Measurements from ENCODE around the gene GOPC. TPM values are rescaled to one million over a fixed set of nuclear protein-coding genes. Genes with fewer than 3 reads are reported as not detected.

GOPC gene
- total RNA-seq, 1 experiment from 2014 or later: 54.2 TPM

DNA sequence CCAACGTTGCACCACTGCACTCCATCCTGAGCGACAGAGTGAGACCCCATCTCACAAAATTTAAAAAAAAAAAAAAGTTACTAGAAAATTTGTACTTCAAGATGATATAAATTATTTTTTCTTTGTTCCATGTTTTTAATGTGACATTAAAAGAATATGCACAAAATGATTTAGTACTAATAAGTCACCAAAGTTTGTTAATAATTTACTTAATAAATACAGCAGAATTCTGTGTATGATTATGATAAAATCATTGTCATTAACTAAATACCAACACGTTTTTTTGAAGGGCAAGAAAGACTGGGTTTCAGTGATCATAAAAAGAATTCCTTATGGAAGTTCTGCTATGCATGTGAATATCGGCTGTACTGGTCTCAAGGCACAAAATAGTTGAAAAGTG, 28.1 kb downstream of the GOPC start:
- no peaks in the 10 kb centered on the region for H3K4me1 ChIP-seq (replicated peaks)
- no peaks in the 10 kb centered on the region for H3K27me3 ChIP-seq (replicated peaks)
- H3K4me3 ChIP-seq: no peak overlapping the region
- DNase-seq (ENCODE audit: low read depth in 1 of 2, low spot score in 2 of 2): no peak
- H3K9me3 ChIP-seq (replicated peaks): no peaks in the 10 kb centered on the region
- peaks cover 64% of the 10 kb centered on the region for H3K36me3 ChIP-seq
- no peak overlapping the region for H3K27ac ChIP-seq

DNA sequence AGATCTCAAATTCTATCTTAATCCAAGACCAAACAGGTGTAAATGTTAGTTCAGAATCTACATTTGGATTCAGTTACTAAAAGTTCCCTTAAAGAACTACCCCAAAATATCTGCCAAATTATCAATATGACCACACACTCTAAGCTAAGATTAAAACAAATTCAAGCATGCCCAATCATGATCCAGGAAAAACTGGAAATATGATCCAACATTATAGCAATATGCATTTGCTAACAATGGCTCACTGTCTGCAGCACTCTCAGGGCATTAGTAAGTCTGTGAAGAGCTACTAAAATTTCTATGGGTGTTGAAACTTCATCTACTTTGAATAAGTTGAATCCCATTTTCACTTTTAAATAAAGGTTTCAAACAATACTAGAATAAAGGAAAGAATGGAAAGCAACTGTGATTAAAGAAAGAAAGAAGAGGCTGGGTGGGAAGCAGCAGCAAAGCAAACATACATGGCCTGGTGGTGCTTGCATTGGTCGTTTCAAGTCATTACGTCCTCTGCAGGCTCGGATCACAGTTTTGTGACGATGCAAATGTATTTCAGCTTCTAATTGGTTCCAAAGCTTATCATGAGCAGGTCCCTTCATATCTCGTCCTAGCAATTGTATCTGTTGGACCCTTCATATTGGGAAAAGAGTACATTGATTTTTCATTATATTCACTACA, 29.2 kb downstream of the GOPC start:
- Histone ChIP-seq H3K4me3 (no peak overlapping the region), H3K36me3 (peaks cover 73% of the 10 kb centered on the region), H3K9me3 (replicated peaks) (no peaks in the 10 kb centered on the region), H3K27me3 (replicated peaks) (no peaks in the 10 kb centered on the region), H3K4me1 (replicated peaks) (no peaks in the 10 kb centered on the region), H3K27ac (no peak overlapping the region)
- DNase-seq (ENCODE audit: low read depth in 1 of 2, low spot score in 2 of 2): no peak

GRCh38 chr6:117568831-117569410, 33.4 kb downstream of the GOPC start:
- Histone ChIP-seq H3K27ac (no peak overlapping the region), H3K9me3 (replicated peaks) (no peaks in the 10 kb centered on the region), H3K27me3 (replicated peaks) (no peaks in the 10 kb centered on the region), H3K36me3 (peaks cover 77% of the 10 kb centered on the region), H3K4me3 (no peak overlapping the region), H3K4me1 (replicated peaks) (no peaks in the 10 kb centered on the region)
- DNase-seq (ENCODE audit: low read depth in 1 of 2, low spot score in 2 of 2): no peak

GRCh38 chr6:117568247-117568646, 34.1 kb downstream of the GOPC start:
- Histone ChIP-seq H3K36me3 (peaks cover 77% of the 10 kb centered on the region), H3K27ac (no peak overlapping the region), H3K27me3 (replicated peaks) (no peaks in the 10 kb centered on the region), H3K4me1 (replicated peaks) (no peaks in the 10 kb centered on the region), H3K4me3 (no peak overlapping the region), H3K9me3 (replicated peaks) (no peaks in the 10 kb centered on the region)
- DNase-seq (ENCODE audit: low read depth in 1 of 2, low spot score in 2 of 2): no peak

DNA sequence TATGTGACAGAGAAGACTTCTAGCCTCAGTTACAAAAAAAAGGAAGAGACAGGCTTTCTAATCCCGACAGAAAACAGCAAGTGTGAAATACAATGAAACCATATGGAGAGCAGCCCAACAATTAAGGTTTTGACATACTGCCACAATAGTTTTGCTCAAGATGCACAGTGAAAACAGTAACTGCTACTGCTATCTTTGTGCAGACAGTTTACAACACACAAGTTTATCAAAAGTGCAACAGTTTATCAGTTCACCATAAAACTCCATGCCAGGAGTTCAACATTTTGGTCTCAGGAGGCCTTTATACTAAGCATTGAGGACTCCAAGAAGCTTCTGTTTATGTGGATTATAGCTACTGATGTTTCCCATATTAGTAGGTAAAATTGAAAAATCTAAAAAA, 37.6 kb downstream of the GOPC start:
- Histone ChIP-seq H3K36me3 (peaks cover 76% of the 10 kb centered on the region), H3K9me3 (replicated peaks) (no peaks in the 10 kb centered on the region), H3K27me3 (replicated peaks) (no peaks in the 10 kb centered on the region), H3K27ac (no peak overlapping the region), H3K4me3 (no peak overlapping the region), H3K4me1 (replicated peaks) (peaks cover 7% of the 10 kb centered on the region; the same call in 1 of the 2 replicates)
- no peak for DNase-seq (ENCODE audit: low read depth in 1 of 2, low spot score in 2 of 2)

DNA sequence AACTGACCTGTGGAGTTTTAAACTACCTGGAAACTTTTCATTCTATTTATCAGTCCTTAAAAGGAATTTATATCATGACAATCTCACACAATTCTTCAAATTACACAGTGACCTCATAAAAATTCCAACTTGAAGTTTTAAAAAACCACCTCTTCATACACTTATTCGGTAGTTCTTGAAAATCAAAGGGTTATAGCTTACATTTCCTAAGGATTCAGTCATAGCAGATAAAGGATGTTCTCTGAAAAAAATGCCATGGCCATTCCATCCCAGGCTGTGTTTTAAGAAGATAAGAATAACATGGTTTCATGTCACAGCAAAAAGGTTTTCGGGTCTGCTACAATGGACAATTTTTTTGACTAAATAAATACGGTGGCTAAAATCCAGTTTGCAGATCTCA, 41.2 kb downstream of the GOPC start:
- peak in 1 of 2 experiments; percentile 26 for DNase-seq (ENCODE audit: low read depth in 1 of 2, low spot score in 2 of 2)
- Histone ChIP-seq H3K4me3 (no peak overlapping the region), H3K27ac (no peak overlapping the region; the same call in 1 of the 2 replicates), H3K36me3 (peaks cover 60% of the 10 kb centered on the region), H3K4me1 (replicated peaks) (peaks cover 7% of the 10 kb centered on the region; the same call in 1 of the 2 replicates), H3K9me3 (replicated peaks) (no peaks in the 10 kb centered on the region), H3K27me3 (replicated peaks) (no peaks in the 10 kb centered on the region)

GRCh38 chr6:117559299-117559698, 43.0 kb downstream of the GOPC start:
- Histone ChIP-seq H3K27ac (no peak overlapping the region), H3K27me3 (replicated peaks) (no peaks in the 10 kb centered on the region), H3K9me3 (replicated peaks) (no peaks in the 10 kb centered on the region), H3K36me3 (peaks cover 42% of the 10 kb centered on the region), H3K4me1 (replicated peaks) (peaks cover 15% of the 10 kb centered on the region), H3K4me3 (no peak overlapping the region)
- no peak for DNase-seq (ENCODE audit: low read depth in 1 of 2, low spot score in 2 of 2)

GRCh38 chr6:117558818-117559217, 43.5 kb downstream of the GOPC start:
- Histone ChIP-seq H3K4me3 (no peak overlapping the region), H3K9me3 (replicated peaks) (no peaks in the 10 kb centered on the region), H3K36me3 (peaks cover 42% of the 10 kb centered on the region), H3K27ac (no peak overlapping the region), H3K27me3 (replicated peaks) (no peaks in the 10 kb centered on the region), H3K4me1 (replicated peaks) (peaks cover 15% of the 10 kb centered on the region)
- DNase-seq (ENCODE audit: low read depth in 1 of 2, low spot score in 2 of 2): no peak

GRCh38 chr6:117557951-117558350, 44.4 kb downstream of the GOPC start:
- no peaks in the 10 kb centered on the region for H3K27me3 ChIP-seq (replicated peaks)
- no peaks in the 10 kb centered on the region for H3K9me3 ChIP-seq (replicated peaks)

GRCh38 chr6:117555882-117556498, 46.3 kb downstream of the GOPC start:
- Histone ChIP-seq H3K27ac (no peak overlapping the region), H3K9me3 (replicated peaks) (no peaks in the 10 kb centered on the region), H3K4me3 (no peak overlapping the region), H3K36me3 (peaks cover 19% of the 10 kb centered on the region), H3K4me1 (replicated peaks) (peaks cover 9% of the 10 kb centered on the region), H3K27me3 (replicated peaks) (no peaks in the 10 kb centered on the region)
- DNase-seq (ENCODE audit: low read depth in 1 of 2, low spot score in 2 of 2): peak in 1 of 2 experiments; percentile 53

More at GRCh38 chr6:117557951-117558350, 44.4 kb downstream of the GOPC start:
- H3K27ac ChIP-seq: no peak overlapping the region
- peaks cover 34% of the 10 kb centered on the region for H3K36me3 ChIP-seq
- H3K4me1 ChIP-seq (replicated peaks): peaks cover 15% of the 10 kb centered on the region
- no peak overlapping the region for H3K4me3 ChIP-seq
- DNase-seq (ENCODE audit: low read depth in 1 of 2, low spot score in 2 of 2): no peak

GRCh38 chr6:117555262-117555849, 47.0 kb downstream of the GOPC start:
- H3K27ac ChIP-seq: no peak overlapping the region

DNA sequence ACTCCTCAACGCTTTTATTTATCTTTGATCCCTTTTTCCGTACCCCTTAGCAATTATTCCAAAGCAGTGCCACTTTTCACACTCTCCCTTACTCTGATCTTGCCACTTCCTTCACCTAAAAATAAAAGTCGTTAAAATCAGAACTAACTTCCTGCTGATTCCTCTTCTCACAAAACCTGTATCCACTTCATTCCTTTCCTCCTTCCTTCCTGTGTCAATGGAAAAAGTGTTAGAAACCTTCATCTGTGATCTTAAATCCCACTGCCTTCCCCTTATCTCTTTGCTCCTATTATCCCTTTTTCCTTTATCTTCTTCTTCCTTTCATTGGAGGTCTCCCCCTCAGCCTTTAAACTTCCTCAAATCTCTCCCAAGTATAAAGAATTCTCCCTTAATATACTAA, 49.2 kb downstream of the GOPC start:
- Histone ChIP-seq H3K4me1 (replicated peaks) (peaks cover 35% of the 10 kb centered on the region), H3K27ac (no peak overlapping the region), H3K36me3 (peaks cover 11% of the 10 kb centered on the region), H3K27me3 (replicated peaks) (no peaks in the 10 kb centered on the region), H3K4me3 (no peak overlapping the region), H3K9me3 (replicated peaks) (no peaks in the 10 kb centered on the region)
- no peak for DNase-seq (ENCODE audit: low read depth in 1 of 2, low spot score in 2 of 2)

More at GRCh38 chr6:117555262-117555849, 47.0 kb downstream of the GOPC start:
- Histone ChIP-seq H3K4me3 (no peak overlapping the region), H3K36me3 (peaks cover 13% of the 10 kb centered on the region), H3K9me3 (replicated peaks) (no peaks in the 10 kb centered on the region), H3K27me3 (replicated peaks) (no peaks in the 10 kb centered on the region), H3K4me1 (replicated peaks) (peaks cover 15% of the 10 kb centered on the region)
- peak in 1 of 2 experiments; percentile 26 for DNase-seq (ENCODE audit: low read depth in 1 of 2, low spot score in 2 of 2)

DNA sequence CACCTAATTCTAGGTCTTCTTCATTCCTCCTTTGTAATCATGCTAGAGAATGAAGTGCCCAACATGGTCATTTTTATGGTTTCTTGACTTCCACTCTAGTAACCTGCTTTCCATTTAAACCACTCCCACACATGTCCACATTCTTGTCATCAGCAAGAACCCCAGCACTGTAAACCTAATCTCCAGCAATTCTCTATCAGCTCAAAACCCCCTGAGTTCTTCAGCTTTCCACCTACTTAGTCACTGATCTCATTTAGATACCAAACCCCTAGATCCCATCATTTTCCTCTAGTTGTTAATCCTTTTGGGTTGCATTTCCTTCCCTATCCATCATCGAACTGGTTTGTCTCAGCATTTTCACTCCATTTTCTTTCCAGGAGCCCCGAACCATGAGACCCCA, 49.7 kb downstream of the GOPC start:
- H3K9me3 ChIP-seq (replicated peaks): no peaks in the 10 kb centered on the region
- peaks cover 16% of the 10 kb centered on the region for H3K36me3 ChIP-seq
- H3K27me3 ChIP-seq (replicated peaks): no peaks in the 10 kb centered on the region
- H3K27ac ChIP-seq: no peak overlapping the region
- no peak for DNase-seq (ENCODE audit: low read depth in 1 of 2, low spot score in 2 of 2)
- H3K4me3 ChIP-seq: no peak overlapping the region
- peaks cover 41% of the 10 kb centered on the region for H3K4me1 ChIP-seq (replicated peaks)

Measured in SJSA1 (cell line).